ENCODE measurements around the gene PLA2G15. TPM values are rescaled to one million over a fixed set of nuclear protein-coding genes. Genes with fewer than 3 reads are reported as not detected.

PLA2G15 gene
- total and polyA plus RNA-seq, 2 of the 13 experiments (the other 11 are each of a cell fraction or from before 2014, with no cell fraction given), result 14.4 to 23.7 TPM

DNA sequence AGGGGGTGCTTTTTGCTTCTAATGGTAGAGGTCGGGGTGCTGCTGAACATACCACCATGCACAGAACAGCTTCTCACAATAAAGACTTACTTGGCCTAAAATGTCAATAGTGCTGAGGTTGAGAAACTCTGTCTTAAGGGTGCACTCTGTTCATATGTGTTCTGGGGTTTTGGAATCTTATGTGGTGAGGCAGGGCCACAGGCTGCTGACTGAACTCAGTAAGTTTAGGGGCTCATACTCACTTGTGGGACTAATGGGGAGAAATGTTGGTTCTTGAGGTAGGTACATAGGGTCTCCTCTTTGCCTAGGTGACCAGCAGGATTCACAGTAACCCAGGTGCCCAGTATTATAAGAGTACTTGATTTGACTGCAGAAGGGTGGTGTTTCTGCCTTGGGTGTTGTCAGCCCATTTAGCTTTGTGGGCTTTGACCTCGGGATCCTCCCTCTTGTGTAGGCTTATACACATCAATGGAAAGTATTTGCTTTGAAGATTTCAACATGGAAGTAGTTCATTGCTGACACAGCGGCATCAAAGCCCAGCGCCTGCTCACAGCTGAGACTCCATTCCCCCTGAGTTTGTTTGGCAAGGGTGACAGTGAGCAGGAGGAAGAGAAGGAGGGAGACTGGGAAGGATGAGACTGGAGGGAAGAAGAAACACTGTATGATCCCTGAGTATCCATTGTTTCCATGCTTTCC is 36.3 kb downstream of the PLA2G15 start (continued):
- TF ChIP-seq, protein P1, sequence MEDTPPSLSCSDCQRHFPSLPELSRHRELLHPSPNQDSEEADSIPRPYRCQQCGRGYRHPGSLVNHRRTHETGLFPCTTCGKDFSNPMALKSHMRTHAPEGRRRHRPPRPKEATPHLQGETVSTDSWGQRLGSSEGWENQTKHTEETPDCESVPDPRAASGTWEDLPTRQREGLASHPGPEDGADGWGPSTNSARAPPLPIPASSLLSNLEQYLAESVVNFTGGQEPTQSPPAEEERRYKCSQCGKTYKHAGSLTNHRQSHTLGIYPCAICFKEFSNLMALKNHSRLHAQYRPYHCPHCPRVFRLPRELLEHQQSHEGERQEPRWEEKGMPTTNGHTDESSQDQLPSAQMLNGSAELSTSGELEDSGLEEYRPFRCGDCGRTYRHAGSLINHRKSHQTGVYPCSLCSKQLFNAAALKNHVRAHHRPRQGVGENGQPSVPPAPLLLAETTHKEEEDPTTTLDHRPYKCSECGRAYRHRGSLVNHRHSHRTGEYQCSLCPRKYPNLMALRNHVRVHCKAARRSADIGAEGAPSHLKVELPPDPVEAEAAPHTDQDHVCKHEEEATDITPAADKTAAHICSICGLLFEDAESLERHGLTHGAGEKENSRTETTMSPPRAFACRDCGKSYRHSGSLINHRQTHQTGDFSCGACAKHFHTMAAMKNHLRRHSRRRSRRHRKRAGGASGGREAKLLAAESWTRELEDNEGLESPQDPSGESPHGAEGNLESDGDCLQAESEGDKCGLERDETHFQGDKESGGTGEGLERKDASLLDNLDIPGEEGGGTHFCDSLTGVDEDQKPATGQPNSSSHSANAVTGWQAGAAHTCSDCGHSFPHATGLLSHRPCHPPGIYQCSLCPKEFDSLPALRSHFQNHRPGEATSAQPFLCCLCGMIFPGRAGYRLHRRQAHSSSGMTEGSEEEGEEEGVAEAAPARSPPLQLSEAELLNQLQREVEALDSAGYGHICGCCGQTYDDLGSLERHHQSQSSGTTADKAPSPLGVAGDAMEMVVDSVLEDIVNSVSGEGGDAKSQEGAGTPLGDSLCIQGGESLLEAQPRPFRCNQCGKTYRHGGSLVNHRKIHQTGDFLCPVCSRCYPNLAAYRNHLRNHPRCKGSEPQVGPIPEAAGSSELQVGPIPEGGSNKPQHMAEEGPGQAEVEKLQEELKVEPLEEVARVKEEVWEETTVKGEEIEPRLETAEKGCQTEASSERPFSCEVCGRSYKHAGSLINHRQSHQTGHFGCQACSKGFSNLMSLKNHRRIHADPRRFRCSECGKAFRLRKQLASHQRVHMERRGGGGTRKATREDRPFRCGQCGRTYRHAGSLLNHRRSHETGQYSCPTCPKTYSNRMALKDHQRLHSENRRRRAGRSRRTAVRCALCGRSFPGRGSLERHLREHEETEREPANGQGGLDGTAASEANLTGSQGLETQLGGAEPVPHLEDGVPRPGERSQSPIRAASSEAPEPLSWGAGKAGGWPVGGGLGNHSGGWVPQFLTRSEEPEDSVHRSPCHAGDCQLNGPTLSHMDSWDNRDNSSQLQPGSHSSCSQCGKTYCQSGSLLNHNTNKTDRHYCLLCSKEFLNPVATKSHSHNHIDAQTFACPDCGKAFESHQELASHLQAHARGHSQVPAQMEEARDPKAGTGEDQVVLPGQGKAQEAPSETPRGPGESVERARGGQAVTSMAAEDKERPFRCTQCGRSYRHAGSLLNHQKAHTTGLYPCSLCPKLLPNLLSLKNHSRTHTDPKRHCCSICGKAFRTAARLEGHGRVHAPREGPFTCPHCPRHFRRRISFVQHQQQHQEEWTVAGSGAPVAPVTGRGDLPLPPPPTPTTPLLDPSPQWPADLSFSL (CRISPR knock-in tag; IDR thresholded peaks at IDR 0.05), result peak; percentile 36; the same call in 1 of the 2 replicates
- TF ChIP-seq HOXA9 (CRISPR knock-in tag; IDR thresholded peaks at IDR 0.05; ENCODE audit: borderline replicate concordance), result no peak
- TF ChIP-seq ZNF737 (CRISPR knock-in tag; IDR thresholded peaks at IDR 0.05; ENCODE audit: borderline replicate concordance), result no peak
- TF ChIP-seq ZNF451 (CRISPR knock-in tag; IDR thresholded peaks at IDR 0.05), result peak; percentile 50; the same call in 1 of the 2 replicates
- TF ChIP-seq, protein P2, sequence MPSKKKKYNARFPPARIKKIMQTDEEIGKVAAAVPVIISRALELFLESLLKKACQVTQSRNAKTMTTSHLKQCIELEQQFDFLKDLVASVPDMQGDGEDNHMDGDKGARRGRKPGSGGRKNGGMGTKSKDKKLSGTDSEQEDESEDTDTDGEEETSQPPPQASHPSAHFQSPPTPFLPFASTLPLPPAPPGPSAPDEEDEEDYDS (CRISPR knock-in tag; IDR thresholded peaks at IDR 0.05), result peak; percentile 48; the same call in 1 of the 2 replicates
- no peak for TF ChIP-seq ZNF567 (CRISPR knock-in tag; IDR thresholded peaks at IDR 0.05; ENCODE audit: borderline replicate concordance)
- no peak for TF ChIP-seq ZNF496 (CRISPR knock-in tag; IDR thresholded peaks at IDR 0.05; ENCODE audit: insufficient replicate concordance)
- no peak for TF ChIP-seq POLR2AphosphoS5 (IDR thresholded peaks at IDR 0.05; ENCODE audit: low read depth, low read length)
- no peak for TF ChIP-seq MAZ (IDR thresholded peaks at IDR 0.05; ENCODE audit: borderline replicate concordance, low read depth, low read length)
- TF ChIP-seq MAZ (CRISPR knock-in tag; IDR thresholded peaks at IDR 0.05; ENCODE audit: low read depth), result peak; percentile 73; the same call in 1 of the 2 replicates
- TF ChIP-seq SOX6 (IDR thresholded peaks at IDR 0.05), result no peak
- peak; percentile 95 for TF ChIP-seq SOX6 (CRISPR knock-in tag; IDR thresholded peaks at IDR 0.05)
- TF ChIP-seq, protein P3, sequence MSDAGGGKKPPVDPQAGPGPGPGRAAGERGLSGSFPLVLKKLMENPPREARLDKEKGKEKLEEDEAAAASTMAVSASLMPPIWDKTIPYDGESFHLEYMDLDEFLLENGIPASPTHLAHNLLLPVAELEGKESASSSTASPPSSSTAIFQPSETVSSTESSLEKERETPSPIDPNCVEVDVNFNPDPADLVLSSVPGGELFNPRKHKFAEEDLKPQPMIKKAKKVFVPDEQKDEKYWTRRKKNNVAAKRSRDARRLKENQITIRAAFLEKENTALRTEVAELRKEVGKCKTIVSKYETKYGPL (CRISPR knock-in tag; IDR thresholded peaks at IDR 0.05), result no peak
- no peak for TF ChIP-seq CAMTA2 (CRISPR knock-in tag; IDR thresholded peaks at IDR 0.05; ENCODE audit: borderline replicate concordance)
- TF ChIP-seq, protein P4, sequence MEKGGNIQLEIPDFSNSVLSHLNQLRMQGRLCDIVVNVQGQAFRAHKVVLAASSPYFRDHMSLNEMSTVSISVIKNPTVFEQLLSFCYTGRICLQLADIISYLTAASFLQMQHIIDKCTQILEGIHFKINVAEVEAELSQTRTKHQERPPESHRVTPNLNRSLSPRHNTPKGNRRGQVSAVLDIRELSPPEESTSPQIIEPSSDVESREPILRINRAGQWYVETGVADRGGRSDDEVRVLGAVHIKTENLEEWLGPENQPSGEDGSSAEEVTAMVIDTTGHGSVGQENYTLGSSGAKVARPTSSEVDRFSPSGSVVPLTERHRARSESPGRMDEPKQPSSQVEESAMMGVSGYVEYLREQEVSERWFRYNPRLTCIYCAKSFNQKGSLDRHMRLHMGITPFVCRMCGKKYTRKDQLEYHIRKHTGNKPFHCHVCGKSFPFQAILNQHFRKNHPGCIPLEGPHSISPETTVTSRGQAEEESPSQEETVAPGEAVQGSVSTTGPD (CRISPR knock-in tag; IDR thresholded peaks at IDR 0.05), result no peak
- no peak for TF ChIP-seq ZNF160 (CRISPR knock-in tag; IDR thresholded peaks at IDR 0.05)
- TF ChIP-seq, protein P5, sequence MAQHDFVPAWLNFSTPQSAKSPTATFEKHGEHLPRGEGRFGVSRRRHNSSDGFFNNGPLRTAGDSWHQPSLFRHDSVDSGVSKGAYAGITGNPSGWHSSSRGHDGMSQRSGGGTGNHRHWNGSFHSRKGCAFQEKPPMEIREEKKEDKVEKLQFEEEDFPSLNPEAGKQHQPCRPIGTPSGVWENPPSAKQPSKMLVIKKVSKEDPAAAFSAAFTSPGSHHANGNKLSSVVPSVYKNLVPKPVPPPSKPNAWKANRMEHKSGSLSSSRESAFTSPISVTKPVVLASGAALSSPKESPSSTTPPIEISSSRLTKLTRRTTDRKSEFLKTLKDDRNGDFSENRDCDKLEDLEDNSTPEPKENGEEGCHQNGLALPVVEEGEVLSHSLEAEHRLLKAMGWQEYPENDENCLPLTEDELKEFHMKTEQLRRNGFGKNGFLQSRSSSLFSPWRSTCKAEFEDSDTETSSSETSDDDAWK (CRISPR knock-in tag; IDR thresholded peaks at IDR 0.05), result no peak

All from HepG2 (cell line).